ENCODE data around the gene DMXL2.
"Not testable (repeated sequence)": the region's sequence is repeated elsewhere in the genome, so short reads cannot be mapped to it uniquely, and the experiment has no call there.

The DMXL2 gene, protein sequence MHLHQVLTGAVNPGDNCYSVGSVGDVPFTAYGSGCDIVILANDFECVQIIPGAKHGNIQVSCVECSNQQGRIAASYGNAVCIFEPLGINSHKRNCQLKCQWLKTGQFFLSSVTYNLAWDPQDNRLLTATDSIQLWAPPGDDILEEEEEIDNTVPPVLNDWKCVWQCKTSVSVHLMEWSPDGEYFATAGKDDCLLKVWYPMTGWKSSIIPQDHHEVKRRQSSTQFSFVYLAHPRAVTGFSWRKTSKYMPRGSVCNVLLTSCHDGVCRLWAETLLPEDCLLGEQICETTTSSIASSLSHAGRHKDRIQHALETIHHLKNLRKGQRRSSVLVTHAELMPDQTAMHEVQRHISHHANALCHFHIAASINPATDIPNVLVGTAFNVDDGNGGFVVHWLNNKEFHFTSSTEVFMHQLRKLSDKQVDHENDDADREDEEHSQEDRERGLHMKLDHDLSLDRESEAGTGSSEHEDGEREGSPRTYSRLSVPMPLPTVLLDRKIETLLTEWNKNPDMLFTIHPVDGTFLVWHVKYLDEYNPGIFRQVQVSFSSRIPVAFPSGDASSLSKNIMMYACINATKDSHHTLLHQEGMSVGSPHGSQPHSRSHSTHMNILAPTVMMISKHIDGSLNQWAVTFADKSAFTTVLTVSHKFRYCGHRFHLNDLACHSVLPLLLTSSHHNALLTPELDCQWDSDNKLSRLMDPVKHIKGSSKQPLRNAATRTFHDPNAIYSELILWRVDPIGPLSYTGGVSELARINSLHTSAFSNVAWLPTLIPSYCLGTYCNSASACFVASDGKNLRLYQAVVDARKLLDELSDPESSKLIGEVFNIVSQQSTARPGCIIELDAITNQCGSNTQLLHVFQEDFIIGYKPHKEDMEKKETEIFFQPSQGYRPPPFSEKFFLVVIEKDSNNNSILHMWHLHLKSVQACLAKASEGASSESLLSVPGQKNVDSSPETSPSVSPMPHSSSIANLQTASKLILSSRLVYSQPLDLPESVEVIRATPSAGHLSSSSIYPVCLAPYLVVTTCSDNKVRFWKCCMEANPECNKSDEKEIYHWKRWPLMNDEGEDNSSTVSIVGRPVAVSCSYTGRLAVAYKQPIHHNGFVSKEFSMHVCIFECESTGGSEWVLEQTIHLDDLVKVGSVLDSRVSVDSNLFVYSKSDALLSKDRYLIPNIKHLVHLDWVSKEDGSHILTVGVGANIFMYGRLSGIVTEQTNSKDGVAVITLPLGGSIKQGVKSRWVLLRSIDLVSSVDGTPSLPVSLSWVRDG (N-terminal part only)

DNA sequence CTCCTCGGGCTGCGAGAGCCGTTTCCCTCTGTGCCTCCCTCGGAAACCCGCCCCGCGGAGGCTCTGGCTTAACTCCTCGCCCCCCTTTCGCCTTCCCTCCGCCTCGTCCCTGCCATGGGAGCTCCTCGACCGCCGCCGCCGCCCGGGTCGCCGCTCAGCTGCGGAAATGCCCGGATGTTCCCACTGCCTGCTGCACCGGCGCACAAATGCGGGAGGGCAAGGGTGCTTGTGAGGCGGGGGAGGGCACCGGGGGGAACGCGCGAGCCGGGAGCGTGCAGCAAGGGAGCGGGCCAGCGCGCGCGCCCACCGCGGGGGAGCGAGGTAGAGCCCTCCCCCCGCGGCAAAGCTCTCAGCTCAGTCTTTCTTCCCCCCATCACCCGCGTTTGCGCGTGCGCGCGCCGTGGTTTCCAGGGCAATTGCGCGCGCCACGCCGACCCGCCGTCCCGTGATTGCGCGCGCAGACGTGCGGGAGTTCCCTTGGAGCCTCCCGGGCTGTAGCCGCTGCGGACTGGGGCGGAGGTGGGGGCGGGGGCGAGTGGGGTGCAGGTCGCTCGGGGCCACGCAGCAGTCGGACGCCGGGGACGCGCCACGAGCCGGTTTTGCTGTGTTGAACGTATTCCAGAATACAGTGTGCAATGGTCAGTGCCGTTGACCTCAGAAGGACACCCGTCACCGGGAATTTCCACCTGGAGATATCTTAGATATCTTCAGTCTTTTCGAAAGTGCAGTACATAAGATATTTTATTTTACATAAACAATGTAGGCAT lies at the start of gene DMXL2:
Gene DMXL2 (minus strand): TSS at position 168 of the 767 bp plus-strand sequence. CDS start 226 bp downstream, outside the sequence.
- peak; percentile 71 to 73 for DNase-seq

DNA sequence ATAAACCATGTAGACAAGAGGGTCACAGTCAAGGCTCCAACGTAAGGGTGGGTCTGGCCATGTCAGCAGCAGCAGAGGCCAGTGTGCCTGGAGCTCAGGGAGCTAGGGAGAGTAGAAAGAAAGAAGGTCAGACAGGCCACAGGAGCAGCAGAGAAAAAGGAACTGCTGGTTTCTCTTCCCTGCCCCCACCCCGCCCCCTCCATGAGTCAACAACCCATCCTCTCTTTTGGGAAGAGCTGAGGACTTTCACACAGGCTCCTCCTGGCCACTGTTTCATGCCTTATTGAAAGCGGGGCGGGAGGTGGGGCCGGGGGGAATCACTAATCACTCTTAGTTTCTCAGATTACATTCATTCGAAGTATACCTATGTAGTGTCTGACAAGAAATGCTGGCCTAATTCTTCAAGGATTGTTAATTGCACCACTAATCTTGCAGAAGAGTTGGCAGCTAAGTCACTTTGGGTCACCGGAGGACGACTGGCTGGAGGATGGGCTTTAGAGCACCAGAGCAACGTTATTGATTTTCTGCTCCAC lies 49.6 kb upstream of the DMXL2 start:
- DNase-seq: no peak

DNA sequence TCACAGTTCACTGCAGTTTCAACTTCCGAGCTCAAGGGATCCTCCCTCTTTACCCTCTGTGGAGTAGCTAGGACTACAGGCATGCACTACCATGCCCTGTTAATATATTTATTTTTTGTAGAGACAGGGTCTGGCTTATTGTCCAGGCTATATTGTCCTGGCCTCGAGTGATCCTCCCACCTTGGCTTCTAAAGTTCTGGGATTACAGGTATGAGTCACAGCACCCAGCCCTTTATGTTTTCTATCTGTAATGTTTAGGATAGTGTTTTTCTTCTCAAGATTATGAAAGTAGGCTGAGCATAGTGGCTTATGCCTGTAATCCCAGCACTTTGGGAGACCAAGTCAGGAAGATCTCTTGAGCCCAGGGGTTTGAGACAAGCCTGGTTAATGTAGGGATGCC lies 46.8 kb upstream of the DMXL2 start:
- DNase-seq: no peak

DNA sequence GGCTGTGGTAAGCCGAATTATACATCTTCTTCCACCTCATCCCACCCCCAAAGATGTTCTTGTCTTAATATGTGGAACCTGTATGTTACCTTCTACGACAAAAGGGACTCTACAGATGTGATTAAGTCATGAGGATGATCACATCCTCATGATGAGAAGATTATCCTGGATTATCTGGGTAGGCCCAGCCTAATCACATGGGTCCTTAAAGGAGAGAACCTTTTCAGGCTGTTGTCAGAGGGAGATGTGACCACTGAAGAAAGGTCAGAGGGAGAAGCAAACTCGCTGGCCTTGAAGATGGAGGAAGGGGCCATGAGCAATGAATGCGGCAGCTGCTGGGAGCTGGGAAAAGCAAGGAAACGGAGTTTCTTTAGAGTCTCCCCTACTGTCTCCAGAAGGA lies 45.9 kb upstream of the DMXL2 start:
- DNase-seq: no peak

DNA sequence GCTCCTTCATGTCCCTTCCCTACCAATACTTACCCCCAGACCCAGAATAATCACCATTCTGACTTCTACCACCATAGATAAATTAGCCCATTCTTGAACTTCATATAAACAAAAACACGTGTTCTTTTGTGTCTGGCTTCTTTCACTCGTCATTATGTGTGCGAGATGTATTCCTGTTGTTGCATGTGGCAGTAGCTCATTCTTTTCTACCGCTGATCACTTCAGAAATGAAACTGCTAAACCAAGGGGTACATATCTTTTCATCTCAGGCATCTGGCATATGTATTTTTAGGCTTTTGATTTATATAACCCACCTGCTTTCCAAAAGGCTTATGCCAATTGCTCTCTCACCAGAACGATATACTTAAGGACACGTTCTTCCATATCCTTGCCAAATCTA lies 44.9 kb upstream of the DMXL2 start:
- DNase-seq: no peak

DNA sequence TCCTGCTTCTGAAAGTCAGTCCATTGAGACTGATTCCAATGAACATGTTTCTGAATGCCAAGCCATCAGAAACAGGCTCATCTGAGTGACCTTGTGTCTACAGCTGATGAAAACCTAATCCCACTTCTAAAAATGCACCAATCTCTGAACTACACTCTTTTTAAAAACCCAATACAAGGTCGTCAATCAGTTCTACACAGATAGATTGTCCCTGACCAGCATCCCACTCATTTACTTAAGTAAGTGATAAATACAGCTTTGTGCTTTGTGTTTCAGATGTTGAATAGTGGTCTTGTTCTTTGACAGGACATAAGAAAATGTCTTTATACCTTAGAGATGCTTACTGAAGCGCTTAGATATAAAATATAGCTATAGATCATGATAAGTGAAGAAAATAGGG lies 38.5 kb upstream of the DMXL2 start:
- DNase-seq: no peak

DNA sequence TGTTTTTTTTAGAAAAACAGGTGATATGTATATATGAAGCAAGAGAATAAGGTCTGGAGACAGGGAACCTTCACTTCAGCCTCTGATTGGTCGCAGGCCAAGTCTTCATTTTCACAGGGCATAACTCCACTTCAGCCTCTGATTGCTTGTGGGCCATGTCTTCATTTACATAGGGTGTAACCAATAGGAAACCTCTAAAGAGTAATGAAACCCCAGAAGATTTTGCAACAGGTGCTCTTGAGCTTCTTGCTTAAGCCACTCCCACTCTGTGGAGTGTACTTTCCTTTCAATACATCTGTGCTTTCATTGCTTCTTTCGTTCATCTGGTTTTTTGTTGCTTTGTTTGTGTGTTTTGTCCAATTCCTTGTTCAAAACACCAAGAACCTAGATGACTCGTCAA lies 36.1 kb upstream of the DMXL2 start:
- no peak for DNase-seq

DNA sequence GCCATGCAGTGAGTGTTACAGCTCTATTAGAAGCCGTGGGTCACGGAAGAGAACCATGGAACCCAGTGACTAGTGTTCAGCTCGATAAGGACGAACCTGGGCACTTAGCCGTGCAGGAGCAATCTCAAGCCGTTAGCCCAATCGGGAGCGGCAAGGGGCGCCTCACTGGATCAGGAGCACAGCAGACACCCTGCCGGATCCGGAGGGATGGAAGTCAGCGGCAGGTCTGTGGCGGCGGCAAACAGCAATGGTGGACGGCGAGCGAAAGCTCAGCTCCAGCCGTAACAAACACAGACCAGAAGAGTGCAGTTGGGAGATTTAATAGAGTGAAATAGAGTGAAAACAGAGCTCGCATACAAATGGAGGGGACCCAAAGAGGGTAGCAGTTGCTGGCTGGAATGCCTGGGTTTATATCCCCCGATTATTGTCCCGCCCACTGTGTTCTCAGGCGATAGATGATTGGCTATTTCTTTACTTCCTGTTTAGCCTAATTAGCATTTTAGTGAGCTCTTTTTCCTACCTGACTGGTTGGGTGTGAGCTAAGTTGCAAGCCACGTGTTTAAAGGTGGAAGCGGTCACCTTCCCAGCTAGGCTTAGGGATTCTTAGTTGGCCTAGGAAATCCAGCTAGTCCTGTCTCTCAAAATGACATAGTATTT lies 33.0 kb upstream of the DMXL2 start:
- DNase-seq: not testable (repeated sequence)

DNA sequence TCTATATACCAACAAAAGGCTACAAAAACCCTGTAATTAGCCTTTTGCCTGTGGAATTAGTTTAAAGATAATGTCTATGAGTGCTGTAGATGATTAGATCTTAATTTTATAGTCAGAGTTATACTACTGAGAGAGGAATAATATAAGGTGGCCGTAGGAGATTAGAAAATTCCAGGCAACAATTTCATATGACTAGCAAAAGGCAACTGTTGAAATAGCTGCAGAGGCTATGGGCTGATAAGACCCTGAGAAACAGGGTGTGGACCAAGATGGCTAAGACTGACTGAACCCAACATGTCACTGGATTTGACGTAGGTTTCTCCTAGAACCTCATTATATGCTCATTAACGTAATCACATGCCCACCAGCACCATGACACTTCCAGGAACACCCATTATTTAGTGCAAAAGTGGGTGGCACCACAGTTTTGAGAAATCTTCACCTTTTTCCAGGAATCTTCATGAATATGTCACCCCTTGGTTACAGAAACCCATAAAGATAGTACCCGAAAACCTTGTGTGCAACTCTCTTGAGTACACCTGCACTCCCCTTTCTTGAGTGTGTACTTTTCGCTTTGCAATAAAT lies 29.6 kb upstream of the DMXL2 start:
- DNase-seq: no peak

DNA sequence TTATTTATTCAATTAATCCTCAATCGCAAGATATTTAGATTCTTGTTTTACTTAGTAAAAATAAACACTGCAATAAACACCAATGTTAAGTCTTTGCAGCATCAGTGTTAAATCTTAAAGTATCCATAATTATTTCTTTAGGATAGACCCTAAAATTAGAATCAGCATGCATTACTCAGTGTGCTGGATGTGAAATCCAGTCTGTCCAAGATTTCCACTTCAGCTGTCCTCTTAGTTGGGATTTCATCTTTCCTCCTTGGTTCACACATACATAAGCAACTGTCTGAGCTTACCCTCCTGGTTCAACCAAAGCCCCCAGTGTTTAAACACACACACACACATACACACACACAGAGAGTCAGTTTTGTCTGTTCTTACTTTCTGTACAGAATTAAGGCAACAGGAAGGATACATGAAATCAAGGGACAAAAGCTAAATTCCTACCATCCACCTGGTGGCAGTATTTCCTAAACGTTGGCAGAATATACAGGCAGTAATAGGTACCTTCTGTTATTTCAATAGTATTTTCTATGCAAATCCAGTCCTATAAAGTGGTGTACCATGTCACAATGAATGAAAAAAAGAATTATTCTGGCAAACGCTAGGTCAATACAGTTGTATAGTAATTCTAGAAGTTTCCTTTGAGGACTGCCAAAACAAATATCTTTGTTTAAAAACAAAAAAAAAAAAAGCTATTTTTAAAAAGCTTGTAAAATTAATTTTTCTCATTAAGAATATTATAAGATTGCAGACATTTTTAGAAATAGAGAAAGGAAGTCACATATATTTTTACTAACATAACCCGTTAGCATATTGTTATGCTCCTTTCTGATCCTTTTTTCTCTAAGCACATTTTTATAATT lies 27.3 kb upstream of the DMXL2 start:
- peak; percentile 11 to 30 for DNase-seq

DNA sequence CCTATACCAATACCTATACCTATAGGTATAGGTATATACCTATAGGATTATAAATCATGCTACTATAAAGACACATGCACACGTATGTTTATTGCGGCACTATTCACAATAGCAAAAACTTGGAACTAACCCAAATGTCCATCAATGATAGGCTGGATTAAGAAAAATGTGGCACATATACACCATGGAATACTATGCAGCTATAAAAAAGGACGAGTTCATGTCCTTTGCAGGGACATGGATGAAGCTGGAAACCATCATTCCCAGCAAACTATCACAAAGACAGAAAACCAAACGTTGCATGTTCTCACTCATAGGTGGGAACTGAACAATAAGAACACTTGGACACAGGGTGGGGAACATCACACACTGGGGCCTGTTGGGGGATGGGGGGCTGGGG lies 26.1 kb upstream of the DMXL2 start:
- DNase-seq: not testable (repeated sequence)

DNA sequence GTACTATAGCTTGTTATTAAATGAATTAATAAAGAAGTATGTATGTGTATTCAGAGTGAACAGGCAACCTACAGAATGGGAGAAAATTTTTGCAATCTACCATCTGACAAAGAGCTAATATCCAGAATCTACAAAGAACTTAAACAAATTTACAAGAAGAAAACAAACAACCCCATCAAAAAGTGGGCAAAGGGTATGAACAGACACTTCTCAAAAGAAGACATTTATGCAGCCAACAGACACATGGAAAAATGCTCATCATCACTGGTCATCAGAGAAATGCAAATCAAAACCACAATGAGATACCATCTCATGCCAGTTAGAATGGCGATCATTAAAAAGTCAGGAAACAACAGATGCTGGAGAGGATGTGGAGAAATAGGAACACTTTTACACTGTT lies 25.5 kb upstream of the DMXL2 start:
- not testable (repeated sequence) for DNase-seq

DNA sequence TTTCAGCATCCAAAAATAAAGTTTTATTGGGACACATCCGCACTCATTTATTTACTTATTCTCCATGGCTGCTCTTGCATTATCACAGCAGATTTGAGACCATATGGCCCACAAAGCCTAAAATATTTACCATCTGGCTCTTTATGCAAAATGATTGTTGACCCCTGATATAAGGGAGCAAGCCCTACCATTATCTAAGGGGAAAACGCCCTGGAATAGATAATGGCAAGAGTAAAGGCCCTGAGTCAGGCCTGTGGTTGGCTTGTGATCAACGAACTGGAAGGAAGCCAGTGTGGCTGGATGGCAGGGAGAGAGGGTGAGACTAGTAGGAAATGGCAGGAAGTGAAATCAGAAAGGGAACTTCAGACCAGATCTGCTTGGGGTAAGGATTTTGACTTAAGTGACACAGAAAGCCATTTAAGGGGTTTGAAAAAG lies 24.6 kb upstream of the DMXL2 start:
- DNase-seq: no peak

DNA sequence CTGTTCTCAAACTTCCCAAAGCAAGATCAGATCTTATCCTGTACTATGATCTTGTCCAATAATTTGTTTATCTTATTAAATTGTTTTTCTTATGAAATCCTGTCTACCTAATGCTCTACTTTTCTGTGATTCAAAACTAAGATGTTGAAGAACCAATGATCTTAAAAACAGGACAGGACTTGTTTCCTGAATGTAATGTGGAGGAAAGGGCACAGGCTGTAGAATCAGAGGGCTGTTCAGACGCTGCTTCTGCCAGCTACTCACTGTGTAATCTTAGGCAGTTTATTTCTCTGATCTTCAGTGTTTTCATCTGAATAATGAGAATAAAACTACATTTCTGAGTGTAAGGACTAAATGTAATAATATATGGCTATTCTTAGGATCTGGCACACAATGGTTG lies 20.1 kb upstream of the DMXL2 start:
- DNase-seq: no peak

DNA sequence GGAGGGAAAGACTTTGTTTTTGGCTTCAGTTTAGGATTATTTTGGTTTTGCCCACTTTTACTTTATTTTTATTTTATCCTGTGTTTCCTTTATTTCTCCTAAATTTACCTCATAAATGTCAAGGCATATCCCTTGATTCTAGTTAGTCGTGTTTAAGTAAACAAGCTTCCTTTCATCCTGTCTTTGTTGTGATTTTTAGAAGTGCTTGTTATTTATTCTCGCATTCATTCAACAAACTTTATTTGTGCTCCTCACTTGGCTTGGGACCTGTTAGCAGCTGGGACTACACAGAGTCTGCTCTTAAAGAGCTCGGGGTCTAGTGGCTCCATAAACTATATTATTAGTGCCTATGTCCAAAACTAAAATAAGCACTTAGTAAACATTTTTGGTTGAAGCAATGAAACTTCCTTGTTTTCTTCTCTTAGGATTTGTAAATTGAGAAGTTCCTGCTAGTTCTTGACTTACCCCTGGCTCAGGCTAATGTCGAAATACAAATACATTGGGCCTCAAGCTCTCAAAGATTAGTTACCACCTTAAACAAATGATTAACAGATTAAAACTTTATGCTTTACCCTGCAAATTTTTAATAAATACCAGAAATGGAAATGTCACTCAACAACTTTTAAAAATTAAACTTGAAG lies 19.0 kb upstream of the DMXL2 start:
- DNase-seq: no peak

DNA sequence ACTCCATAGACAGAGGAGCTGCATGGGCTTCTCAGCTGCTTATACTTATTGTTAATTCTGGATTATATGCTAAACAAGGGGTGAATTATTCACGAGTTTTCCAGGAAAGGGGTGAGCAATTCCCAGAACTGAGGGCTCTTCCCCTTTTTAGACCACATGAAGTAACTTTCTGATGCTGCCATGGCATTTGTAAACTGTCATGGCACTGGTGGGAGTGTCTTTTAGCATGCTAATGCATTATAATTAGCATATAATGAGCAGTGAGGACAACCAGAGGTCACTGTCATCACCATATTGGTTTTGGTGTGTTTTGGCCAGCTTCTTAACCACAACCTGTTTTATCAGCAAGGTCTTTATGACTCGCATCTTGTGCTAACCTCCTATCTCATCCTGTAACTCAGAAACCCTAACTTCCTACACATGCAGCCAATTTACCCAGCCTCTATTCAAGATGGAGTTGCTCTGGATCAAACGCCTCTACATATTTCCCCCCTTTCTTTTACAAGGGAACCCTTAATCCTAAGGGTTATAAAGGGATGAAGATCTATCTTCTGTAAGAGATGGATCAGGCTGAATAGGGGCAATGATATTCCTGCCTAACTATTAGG lies 12.1 kb upstream of the DMXL2 start:
- DNase-seq: no peak

DNA sequence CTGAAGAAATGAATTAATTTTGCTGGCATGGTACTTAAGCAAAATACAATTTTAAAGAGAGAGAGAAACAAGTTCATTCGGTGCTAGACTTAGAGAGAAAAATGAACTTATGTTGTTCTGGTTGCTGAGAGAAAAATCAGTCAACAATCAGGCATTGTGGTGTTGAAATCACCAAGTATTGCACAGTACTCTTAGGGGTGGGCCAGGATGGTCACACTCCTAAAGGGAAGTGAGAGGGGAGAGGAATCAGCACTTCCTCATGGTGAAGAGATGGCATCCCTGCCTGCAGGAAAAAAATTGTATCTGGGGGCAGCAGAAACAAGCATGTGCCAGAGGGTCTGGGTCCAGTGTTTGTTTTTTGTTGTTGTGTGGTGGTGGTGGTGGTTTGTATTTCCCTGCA lies 7.0 kb upstream of the DMXL2 start:
- DNase-seq: no peak

DNA sequence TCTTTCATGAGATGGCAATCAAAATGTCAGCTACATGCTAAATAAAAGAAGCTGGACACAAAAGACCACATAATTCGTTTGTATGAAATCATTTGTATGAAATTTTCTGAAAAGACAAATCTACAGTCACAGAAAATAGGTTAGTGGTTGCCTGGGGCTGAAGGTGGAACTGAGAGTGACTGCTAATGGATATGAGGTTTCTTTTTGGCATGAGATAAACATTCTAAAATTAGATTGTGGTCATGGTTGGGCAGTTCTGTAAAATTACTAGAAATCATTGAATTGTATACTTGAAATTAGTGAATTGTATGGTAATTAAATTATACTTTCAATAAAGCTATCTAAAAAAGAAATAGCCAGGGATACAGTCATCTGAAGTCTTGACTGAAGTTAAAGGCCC lies 2.7 kb upstream of the DMXL2 start:
- no peak for DNase-seq

DNA sequence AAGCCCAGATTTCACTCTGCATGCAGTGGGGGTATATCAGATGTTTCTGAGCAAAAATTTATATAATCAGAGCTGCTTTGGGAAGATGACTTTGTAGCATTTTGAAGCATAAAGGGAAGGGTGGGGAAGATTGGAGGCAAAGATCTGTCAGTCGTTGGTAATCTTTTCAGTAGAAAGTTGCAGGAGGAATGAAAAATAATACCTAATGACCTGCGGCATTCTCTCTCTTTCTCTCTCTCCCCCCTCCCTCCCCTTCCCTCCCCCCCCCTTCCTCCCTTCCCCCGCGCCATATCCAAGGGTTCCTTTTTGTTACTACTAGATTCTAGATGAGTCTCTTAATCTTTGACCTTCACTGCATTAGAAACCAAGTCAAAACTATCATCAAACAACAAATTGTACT lies 1.5 kb upstream of the DMXL2 start:
- no peak for DNase-seq

All from stimulated activated CD4-positive, alpha-beta T cell treated with anti-CD3 and anti-CD28 coated beads, Interleukin-2, amount 100 ng/mL, for 48 hours (primary cell).